HCT116 (cell line): Measurements from ENCODE around the gene RALB. TPM values are rescaled to one million over a fixed set of nuclear protein-coding genes. Genes with fewer than 3 reads are reported as not detected.

Experiments
- ATAC-seq: fragments of 200-7000 bp; cut with Tn5 transposase; 2 replicates; pipeline ENCODE4 v1.9.1; 2020; ENCODE audit warnings: mild to moderate bottlenecking, moderate library complexity
- BruUV-seq: library from RNA; stranded (reverse); fragments of 400-500 nt; replicated peaks from 2 replicates; lab custom pipeline; 2021; lab: Mats Ljungman, UMichigan
- CTCF ChIA-PET: fragments of 300-600 bp; sonication (Branson Sonifier 250); formaldehyde crosslinking; loops from one replicate; lab custom pipeline; 2021; ENCODE audit warnings: antibody characterized with exemption; lab: Charles Lee
- POLR2A ChIA-PET: fragments of 300-600, 350-600 bp; sonication (Branson Sonifier 250); formaldehyde crosslinking; loops from one replicate; lab custom pipeline; 2021; ENCODE audit warnings: antibody characterized with exemption; lab: Charles Lee
- RAD21 ChIA-PET, 2 experiments: fragments of 300-600 bp; sonication (Branson Sonifier 250); formaldehyde crosslinking; loops; one replicate each; lab custom pipeline; 2023; ENCODE audit warnings: low total read pairs in 2 of 2; ENCODE audit not compliant: uncharacterized antibody in 2 of 2, unreplicated experiment in 2 of 2, low non-redundant PET in 1 of 2; lab: Charles Lee
- DNase-seq: peaks from one replicate; pipeline ENCODE4 v3.0.0-alpha.2; 2010; ENCODE audit warnings: low read depth, low spot score
- H2AFZ ChIP-seq: fragments of 200-600 bp; shearing (Covaris generic), sonication (generic); 2 replicates; pipeline ENCODE4 v1.6.1; 2017; ENCODE audit warnings: low read depth, mixed run types, mixed read lengths, antibody characterized with exemption, low read length; ENCODE audit not compliant: poor library complexity, severe bottlenecking
- H3K27ac ChIP-seq: 2 replicates; pipeline ENCODE4 v1.5.1; 2012; ENCODE audit warnings: low read depth, low read length
- H3K27me3 ChIP-seq: fragments of 200-600 bp; sonication (generic); 2 replicates; pipeline ENCODE4 v1.6.1; 2016; ENCODE audit warnings: mixed run types, low read length, mixed read lengths; ENCODE audit not compliant: insufficient read depth
- H3K36me3 ChIP-seq, 2 experiments: fragments of 200-500 bp in 1 of 2; fragments of 200-600 bp in 1 of 2; sonication (Bioruptor generic) in 1 of 2; sonication (generic) in 1 of 2; 2 replicates each; pipeline versions ENCODE4 v1.5.1 to v1.6.1; 2014 to 2016; ENCODE audit warnings: low read length in 2 of 2, inconsistent platforms in 1 of 2, mixed read lengths in 1 of 2, mixed run types in 1 of 2; ENCODE audit not compliant: insufficient read depth in 2 of 2, control insufficient read depth in 1 of 2
- H3K4me1 ChIP-seq, 2 experiments: fragments of 200-600 bp in 1 of 2; sonication (generic) in 1 of 2; 2 replicates each; pipeline versions ENCODE4 v1.5.1 to v1.6.1; 2012 to 2017; ENCODE audit warnings: low read length in 2 of 2, inconsistent platforms in 1 of 2, mild to moderate bottlenecking in 1 of 2, mixed read lengths in 1 of 2, mixed run types in 1 of 2, moderate library complexity in 1 of 2; ENCODE audit not compliant: insufficient read depth in 2 of 2, control insufficient read depth in 1 of 2
- H3K4me2 ChIP-seq: fragments of 200-600 bp; sonication (generic); 2 replicates; pipeline ENCODE4 v1.6.1; 2017; ENCODE audit warnings: mixed run types, low read length, mixed read lengths
- H3K4me3 ChIP-seq, 2 experiments: fragments of 200-600 bp in 1 of 2; sonication (generic) in 1 of 2; replicated peaks in 1 of 2; 2 replicates each; pipeline ENCODE4 v1.5.1; 2011 to 2016; ENCODE audit warnings: low read length in 2 of 2, control low read depth in 1 of 2, low read depth in 1 of 2, mild to moderate bottlenecking in 1 of 2, mixed read lengths in 1 of 2, mixed run types in 1 of 2
- H3K79me2 ChIP-seq: fragments of 200-600 bp; sonication (generic); 2 replicates; pipeline ENCODE4 v1.6.1; 2017; ENCODE audit warnings: mild to moderate bottlenecking, mixed run types, low read length, moderate library complexity, mixed read lengths; ENCODE audit not compliant: insufficient read depth
- H3K9ac ChIP-seq: fragments of 200-600 bp; sonication (generic); 2 replicates; pipeline ENCODE4 v1.6.1; 2016; ENCODE audit warnings: low read length, mixed read lengths
- H3K9me2 ChIP-seq: fragments of 200-600 bp; sonication (generic), shearing (Covaris generic); 2 replicates; pipeline ENCODE4 v1.6.1; 2017; ENCODE audit warnings: mixed run types, mild to moderate bottlenecking, moderate library complexity; ENCODE audit not compliant: insufficient read depth
- H3K9me3 ChIP-seq, 2 experiments: fragments of 200-500 bp in 1 of 2; fragments of 200-600 bp in 1 of 2; sonication (Bioruptor generic) in 1 of 2; sonication (generic) in 1 of 2; 2 replicates each; pipeline ENCODE4 v1.6.1; 2014 to 2017; ENCODE audit warnings: low read length in 2 of 2, mixed read lengths in 2 of 2, inconsistent platforms in 1 of 2, low read depth in 1 of 2, mild to moderate bottlenecking in 1 of 2, mixed run types in 1 of 2, moderate library complexity in 1 of 2; ENCODE audit not compliant: control insufficient read depth in 1 of 2, insufficient read depth in 1 of 2
- H4K20me1 ChIP-seq: fragments of 200-600 bp; sonication (generic), shearing (Covaris generic); 2 replicates; pipeline ENCODE4 v1.6.1; 2017; ENCODE audit warnings: mixed run types, mild to moderate bottlenecking, moderate library complexity; ENCODE audit not compliant: insufficient read depth
- CBX3 ChIP-seq: IDR thresholded peaks from 2 replicates; pipeline ENCODE4 v1.6.1; 2012; ENCODE audit warnings: low read depth
- CEBPB ChIP-seq: IDR thresholded peaks from 2 replicates; pipeline ENCODE4 v1.6.1; 2012; ENCODE audit warnings: low read depth
- CTCF ChIP-seq, 3 experiments: fragments of 200-600 bp in 1 of 3; sonication (generic) in 1 of 3; IDR thresholded peaks in 2 of 3; conservative IDR thresholded peaks in 1 of 3; 2 replicates each; pipeline ENCODE4 v1.5.1; 2012 to 2017; ENCODE audit warnings: low read depth in 2 of 3, low read length in 2 of 3, antibody characterized with exemption in 1 of 3, borderline replicate concordance in 1 of 3, control low read depth in 1 of 3, mild to moderate bottlenecking in 1 of 3, mixed read lengths in 1 of 3, mixed run types in 1 of 3, moderate library complexity in 1 of 3; ENCODE audit not compliant: insufficient read depth in 1 of 3
- EZH2 ChIP-seq: fragments of 200-600 bp; sonication (generic); IDR thresholded peaks from 2 replicates; pipeline ENCODE4 v1.6.1; 2017; ENCODE audit warnings: antibody characterized with exemption, mixed run types
- MAX ChIP-seq: IDR thresholded peaks from 2 replicates; pipeline ENCODE4 v1.6.1; 2012
- RAD21 ChIP-seq: IDR thresholded peaks from 2 replicates; pipeline ENCODE4 v1.6.1; 2012; ENCODE audit warnings: low read depth, mild to moderate bottlenecking
- SP1 ChIP-seq: IDR thresholded peaks from 2 replicates; pipeline ENCODE4 v1.6.1; 2012; ENCODE audit warnings: low read depth
- TCF7L2 ChIP-seq: IDR thresholded peaks from 2 replicates; pipeline ENCODE4 v1.7.0; 2011; ENCODE audit warnings: borderline replicate concordance, inconsistent platforms; ENCODE audit not compliant: insufficient read depth, insufficient read length; ENCODE audit errors: extremely low read depth
- ZBTB33 ChIP-seq: IDR thresholded peaks from 2 replicates; pipeline ENCODE4 v1.6.1; 2011; ENCODE audit warnings: mild to moderate bottlenecking, low read length, moderate library complexity; ENCODE audit not compliant: insufficient replicate concordance; ENCODE audit errors: extremely low read depth
- ZFX ChIP-seq: fragments of 450-650 bp; IDR thresholded peaks from 2 replicates; pipeline ENCODE4 v1.6.1; 2017
- ZNF274 ChIP-seq: fragments of 200-500 bp; sonication (Bioruptor generic); IDR thresholded peaks from 2 replicates; pipeline ENCODE4 v1.6.1; 2014; ENCODE audit warnings: mild to moderate bottlenecking, low read depth, low read length, inconsistent platforms
- intact Hi-C: fragments of 100-400 bp; cut with micrococcal nuclease; formaldehyde crosslinking; loops from 2 replicates; pipeline ENCODE4 v1.10.0; 2022
- total RNA-seq: library from RNA; stranded (reverse); gene quantifications from one replicate; pipeline ENCODE4 v1.2.1, GENCODE V29; 2021; ENCODE audit not compliant: unreplicated experiment

RALB gene
- total RNA-seq, 1 experiment from 2014 or later: 42.8 TPM

- no peaks in the 10 kb centered on the region for H3K9me2 ChIP-seq
- peaks cover 0 to 7% of the 10 kb centered on the region in 2 experiments; a peak in 1 of 4 replicates for H3K36me3 ChIP-seq
- no peak overlapping the region for H3K27ac ChIP-seq
- H2AFZ ChIP-seq: no peak overlapping the region
- ChIA-PET POLR2A (no interaction called here), RAD21 (no interaction called here), CTCF (no interaction called here)
- intact Hi-C loops: no loop called here
- no peak for DNase-seq
- no peak overlapping the region for H3K4me2 ChIP-seq
- no peak overlapping the region for H3K9ac ChIP-seq
- BruUV-seq: no TSS peak
- no peaks in the 10 kb centered on the region for H3K9me3 ChIP-seq
- no peak; the same call in 1 of the 2 replicates for ATAC-seq
- H4K20me1 ChIP-seq: no peaks in the 10 kb centered on the region
- no peaks in the 10 kb centered on the region for H3K79me2 ChIP-seq
- TF ChIP-seq EZH2 (no peak), CTCF (IDR thresholded peaks at IDR 0.05 in 2 of 3, conservative IDR thresholded peaks at IDR 0.05 in 1 of 3; ENCODE audit: borderline replicate concordance in 1 of 3, insufficient read depth in 1 of 3, low read depth in 2 of 3, low read length in 2 of 3) (peak in 2 of 3 experiments; percentile 29 to 40; a peak in 2 of 6 replicates)
- H3K27me3 ChIP-seq: no peaks in the 10 kb centered on the region
- no peak overlapping the region for H3K4me3 ChIP-seq
- H3K4me1 ChIP-seq: peaks cover 13 to 40% of the 10 kb centered on the region in 2 experiments
Measured at GRCh38 chr2:120289221-120289906, 36.7 kb downstream of the RALB start.

GRCh38 chr2:120290737-120291136, 38.1 kb downstream of the RALB start:
- H4K20me1 ChIP-seq: no peaks in the 10 kb centered on the region
- ChIA-PET RAD21 (no interaction called here), POLR2A (no interaction called here), CTCF (no interaction called here)
- H2AFZ ChIP-seq: no peak overlapping the region
- H3K36me3 ChIP-seq: peaks cover 0 to 11% of the 10 kb centered on the region in 2 experiments; a peak in 2 of 4 replicates
- H3K4me3 ChIP-seq: no peak overlapping the region
- intact Hi-C loops: no loop called here
- BruUV-seq: no TSS peak
- DNase-seq (no peak), ATAC-seq (no peak)
- H3K4me2 ChIP-seq: no peak overlapping the region
- no peaks in the 10 kb centered on the region for H3K79me2 ChIP-seq
- no peak overlapping the region for H3K27ac ChIP-seq
- no peaks in the 10 kb centered on the region for H3K9me2 ChIP-seq
- H3K27me3 ChIP-seq: no peaks in the 10 kb centered on the region
- H3K4me1 ChIP-seq: peaks cover 13 to 40% of the 10 kb centered on the region in 2 experiments
- no peak overlapping the region for H3K9ac ChIP-seq
- no peaks in the 10 kb centered on the region for H3K9me3 ChIP-seq
- TF ChIP-seq ZBTB33: no peak
- TF ChIP-seq CBX3: no peak
- no peak for TF ChIP-seq CTCF (IDR thresholded peaks at IDR 0.05 in 2 of 3, conservative IDR thresholded peaks at IDR 0.05 in 1 of 3; ENCODE audit: borderline replicate concordance in 1 of 3, insufficient read depth in 1 of 3, low read depth in 2 of 3, low read length in 2 of 3)
- no peak for TF ChIP-seq CEBPB
- no peak for TF ChIP-seq ZNF274
- no peak for TF ChIP-seq ZFX
- TF ChIP-seq SP1: no peak
- no peak for TF ChIP-seq MAX
- TF ChIP-seq TCF7L2: no peak
- TF ChIP-seq RAD21: no peak
